Measurements from ENCODE around the gene CDH18. TPM values are rescaled to one million over a fixed set of nuclear protein-coding genes. Genes with fewer than 3 reads are reported as not detected.

CDH18 gene
- total RNA-seq, 1 experiment from 2014 or later: 7.0 TPM

GRCh38 chr5:19855931-19856330 lies 132.1 kb downstream of the CDH18 start:
- H3K27ac ChIP-seq (ENCODE audit: low read length): no peak overlapping the region
- DNase-seq (ENCODE audit: low read depth, low spot score) (no peak), ATAC-seq (no peak)
- no peaks in the 10 kb centered on the region for H3K27me3 ChIP-seq (ENCODE audit: control insufficient read depth, insufficient read depth, low read length)
- intact Hi-C loops (cut with micrococcal nuclease; ENCODE audit: unreplicated experiment) (no loop called here), in situ Hi-C loops (cut with HindIII; ENCODE audit: low pct_unique_long_range_greater_than_20kb, low sequenced_read_pairs) (no loop called here)
- ChIA-PET POLR2A (no interaction called here), CTCF (no interaction called here)
- no peaks in the 10 kb centered on the region for H3K36me3 ChIP-seq (ENCODE audit: control insufficient read depth, insufficient read depth, low read length)
- H3K9me3 ChIP-seq (ENCODE audit: control insufficient read depth, insufficient read depth, low read depth, low read length): no peaks in the 10 kb centered on the region
- no peak for TF ChIP-seq CTCF (IDR thresholded peaks at IDR 0.05)
- no peak for TF ChIP-seq TCF7L2 (IDR thresholded peaks at IDR 0.05; ENCODE audit: low read depth, low read length)
- no peak for TF ChIP-seq SIN3A (IDR thresholded peaks at IDR 0.05; ENCODE audit: borderline replicate concordance, insufficient read depth, low read depth, low read length)
- no peak for TF ChIP-seq REST (IDR thresholded peaks at IDR 0.05; ENCODE audit: insufficient read depth in 1 of 2, low read depth in 2 of 2, low read length in 1 of 2)
- no peak for TF ChIP-seq POLR2AphosphoS5 (IDR thresholded peaks at IDR 0.05; ENCODE audit: low read depth, low read length)
- no peaks in the 10 kb centered on the region for H3K4me1 ChIP-seq (ENCODE audit: control insufficient read depth, insufficient read depth, low read length)
- H3K4me3 ChIP-seq (ENCODE audit: low read depth in 2 of 2, low read length in 2 of 2): no peak overlapping the region
- no TSS peak for BruUV-seq (replicated peaks)

- DNase-seq (ENCODE audit: low read depth, low spot score) (no peak), ATAC-seq (no peak)
- Histone ChIP-seq H3K4me3 (ENCODE audit: low read depth in 2 of 2, low read length in 2 of 2) (no peak overlapping the region), H3K4me1 (ENCODE audit: control insufficient read depth, insufficient read depth, low read length) (no peaks in the 10 kb centered on the region), H3K36me3 (ENCODE audit: control insufficient read depth, insufficient read depth, low read length) (no peaks in the 10 kb centered on the region), H3K27me3 (ENCODE audit: control insufficient read depth, insufficient read depth, low read length) (no peaks in the 10 kb centered on the region), H3K27ac (ENCODE audit: low read length) (no peak overlapping the region), H3K9me3 (ENCODE audit: control insufficient read depth, insufficient read depth, low read depth, low read length) (no peaks in the 10 kb centered on the region)
- TF ChIP-seq REST (IDR thresholded peaks at IDR 0.05; ENCODE audit: insufficient read depth in 1 of 2, low read depth in 2 of 2, low read length in 1 of 2) (no peak), SIN3A (IDR thresholded peaks at IDR 0.05; ENCODE audit: borderline replicate concordance, insufficient read depth, low read depth, low read length) (no peak), TCF7L2 (IDR thresholded peaks at IDR 0.05; ENCODE audit: low read depth, low read length) (no peak), POLR2AphosphoS5 (IDR thresholded peaks at IDR 0.05; ENCODE audit: low read depth, low read length) (no peak), CTCF (IDR thresholded peaks at IDR 0.05) (no peak)
- intact Hi-C loops (cut with micrococcal nuclease; ENCODE audit: unreplicated experiment): no loop called here
- POLR2A ChIA-PET: no interaction called here
- no TSS peak for BruUV-seq (replicated peaks)
- in situ Hi-C loops (cut with HindIII; ENCODE audit: low pct_unique_long_range_greater_than_20kb, low sequenced_read_pairs): no loop called here
- CTCF ChIA-PET: no interaction called here
These were observed 132.5 kb downstream of the CDH18 start for GRCh38 chr5:19855453-19855852.

All from Panc1 (cell line).